Osteoblast (primary cell): ENCODE results near the gene AOC3. TPM values are rescaled to one million over a fixed set of nuclear protein-coding genes. Genes with fewer than 3 reads are reported as not detected.

Source experiments
- DNase-seq: peaks from one replicate; pipeline ENCODE4 v3.0.0; 2011; ENCODE audit warnings: low spot score, mixed read lengths; ENCODE audit not compliant: insufficient read length; ENCODE audit errors: missing footprints
- H2AFZ ChIP-seq: 2 replicates; pipeline ENCODE4 v1.6.0; 2011; ENCODE audit warnings: mild to moderate bottlenecking, low read length
- H3K27ac ChIP-seq: 2 replicates; pipeline ENCODE4 v1.5.1; 2011; ENCODE audit warnings: mild to moderate bottlenecking, low read depth, low read length, moderate library complexity
- H3K27me3 ChIP-seq: 2 replicates; pipeline ENCODE4 v1.6.0; 2012; ENCODE audit warnings: mild to moderate bottlenecking, control low read depth, inconsistent platforms, low read length, moderate library complexity; ENCODE audit not compliant: insufficient read depth
- H3K36me3 ChIP-seq: 2 replicates; pipeline ENCODE4 v1.5.1; 2011; ENCODE audit warnings: mild to moderate bottlenecking, low read length, control low read depth, moderate library complexity; ENCODE audit not compliant: insufficient read depth
- H3K4me1 ChIP-seq: 2 replicates; pipeline ENCODE4 v1.5.1; 2011; ENCODE audit warnings: mild to moderate bottlenecking, low read length, control low read depth, moderate library complexity; ENCODE audit not compliant: insufficient read depth
- H3K4me2 ChIP-seq: 2 replicates; pipeline ENCODE4 v1.6.0; 2011; ENCODE audit warnings: mild to moderate bottlenecking, low read length; ENCODE audit not compliant: insufficient read depth
- H3K4me3 ChIP-seq: fragments of 200-600 bp; sonication (generic); 3 replicates; pipeline ENCODE4 v1.5.1; 2012; ENCODE audit warnings: mild to moderate bottlenecking, low read length, inconsistent platforms; ENCODE audit not compliant: insufficient read depth
- H3K79me2 ChIP-seq: 2 replicates; pipeline ENCODE4 v1.6.0; 2012; ENCODE audit warnings: mild to moderate bottlenecking, low read length, control low read depth, inconsistent platforms; ENCODE audit not compliant: insufficient read depth
- H3K9me3 ChIP-seq: 2 replicates; pipeline ENCODE4 v1.5.1; 2011; ENCODE audit warnings: low read depth, low read length, control low read depth
- H4K20me1 ChIP-seq: 2 replicates; pipeline ENCODE4 v1.6.0; 2012; ENCODE audit warnings: mild to moderate bottlenecking, low read length, control low read depth; ENCODE audit not compliant: insufficient read depth
- total RNA-seq: library from RNA; depleted of rRNA; stranded (reverse); fragments of >200 nt; gene quantifications from 2 replicates; pipeline ENCODE4 v1.2.3, GENCODE V29; 2012
- TF ChIP-seq, protein P1 (sequence below): IDR thresholded peaks from 2 replicates; pipeline ENCODE4 v1.5.1; 2011; ENCODE audit warnings: mild to moderate bottlenecking, low read depth, low read length, moderate library complexity; ENCODE audit errors: extremely low read depth

Gene AOC3
- total RNA-seq, result under 0.01 TPM in 1 of 2 replicates, not detected in the other

GRCh38 chr17:42850954-42851353, at the start of gene AOC3:
AOC3 (plus strand) TSS chr17:42851199; CDS start chr17:42851344, 145 bp downstream.
- Histone ChIP-seq H3K36me3 (no peaks in the 10 kb centered on the region), H3K9me3 (no peaks in the 10 kb centered on the region), H3K4me2 (no peak within 1 kb of the TSS), H3K4me1 (peaks cover 13% of the 10 kb centered on the region), H3K27me3 (peaks cover 21% of the 10 kb centered on the region), H2AFZ (no peak within 1 kb of the TSS), H3K4me3 (no peak within 1 kb of the TSS), H4K20me1 (peaks cover 12% of the 10 kb centered on the region), H3K27ac (no peak within 1 kb of the TSS), H3K79me2 (no peaks in the 10 kb centered on the region)
- DNase-seq, result no peak
- TF ChIP-seq, protein P1, sequence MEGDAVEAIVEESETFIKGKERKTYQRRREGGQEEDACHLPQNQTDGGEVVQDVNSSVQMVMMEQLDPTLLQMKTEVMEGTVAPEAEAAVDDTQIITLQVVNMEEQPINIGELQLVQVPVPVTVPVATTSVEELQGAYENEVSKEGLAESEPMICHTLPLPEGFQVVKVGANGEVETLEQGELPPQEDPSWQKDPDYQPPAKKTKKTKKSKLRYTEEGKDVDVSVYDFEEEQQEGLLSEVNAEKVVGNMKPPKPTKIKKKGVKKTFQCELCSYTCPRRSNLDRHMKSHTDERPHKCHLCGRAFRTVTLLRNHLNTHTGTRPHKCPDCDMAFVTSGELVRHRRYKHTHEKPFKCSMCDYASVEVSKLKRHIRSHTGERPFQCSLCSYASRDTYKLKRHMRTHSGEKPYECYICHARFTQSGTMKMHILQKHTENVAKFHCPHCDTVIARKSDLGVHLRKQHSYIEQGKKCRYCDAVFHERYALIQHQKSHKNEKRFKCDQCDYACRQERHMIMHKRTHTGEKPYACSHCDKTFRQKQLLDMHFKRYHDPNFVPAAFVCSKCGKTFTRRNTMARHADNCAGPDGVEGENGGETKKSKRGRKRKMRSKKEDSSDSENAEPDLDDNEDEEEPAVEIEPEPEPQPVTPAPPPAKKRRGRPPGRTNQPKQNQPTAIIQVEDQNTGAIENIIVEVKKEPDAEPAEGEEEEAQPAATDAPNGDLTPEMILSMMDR, result no peak

GRCh38 chr17:42803074-42803883, 47.7 kb upstream of the AOC3 start:
- peaks cover 3% of the 10 kb centered on the region for H3K4me1 ChIP-seq
- H3K4me2 ChIP-seq, result no peak overlapping the region
- H3K79me2 ChIP-seq, result peaks cover 2% of the 10 kb centered on the region
- H2AFZ ChIP-seq, result no peak overlapping the region
- H4K20me1 ChIP-seq, result peaks cover 2% of the 10 kb centered on the region
- TF ChIP-seq, protein P1, result no peak
- no peak for DNase-seq
- H3K36me3 ChIP-seq, result no peaks in the 10 kb centered on the region
- H3K27me3 ChIP-seq, result no peaks in the 10 kb centered on the region
- no peaks in the 10 kb centered on the region for H3K9me3 ChIP-seq
- no peak overlapping the region for H3K27ac ChIP-seq
- H3K4me3 ChIP-seq, result no peak overlapping the region

- Histone ChIP-seq H4K20me1 (peaks cover 2% of the 10 kb centered on the region), H3K27me3 (no peaks in the 10 kb centered on the region), H3K9me3 (no peaks in the 10 kb centered on the region), H3K4me2 (no peak overlapping the region), H3K4me3 (no peak overlapping the region), H3K79me2 (no peaks in the 10 kb centered on the region), H2AFZ (no peak overlapping the region), H3K36me3 (no peaks in the 10 kb centered on the region), H3K27ac (no peak overlapping the region), H3K4me1 (peaks cover 11% of the 10 kb centered on the region)
- DNase-seq, result no peak
- TF ChIP-seq, protein P1, result no peak
These were observed 46.1 kb upstream of the AOC3 start for GRCh38 chr17:42804918-42805367.

- H2AFZ ChIP-seq, result no peak overlapping the region
- no peak overlapping the region for H3K4me2 ChIP-seq
- H3K36me3 ChIP-seq, result peaks cover 12% of the 10 kb centered on the region
- no peak overlapping the region for H3K4me3 ChIP-seq
- no peaks in the 10 kb centered on the region for H3K27me3 ChIP-seq
- TF ChIP-seq, protein P1, result no peak
- H4K20me1 ChIP-seq, result peaks cover 2% of the 10 kb centered on the region
- DNase-seq, result no peak
- H3K27ac ChIP-seq, result no peak overlapping the region
- no peaks in the 10 kb centered on the region for H3K79me2 ChIP-seq
- H3K9me3 ChIP-seq, result no peaks in the 10 kb centered on the region
- H3K4me1 ChIP-seq, result peaks cover 11% of the 10 kb centered on the region
These were observed 44.8 kb upstream of the AOC3 start for GRCh38 chr17:42806249-42806648.
